Activated T-cell treated with anti-CD3 and anti-CD28 coated beads, Interleukin-2, amount 50 U/mL, for 72 hours (primary cell): ENCODE results near the gene METTL1. TPM values are rescaled to one million over a fixed set of nuclear protein-coding genes. Genes with fewer than 3 reads are reported as not detected.
"Not testable (repeated sequence)": the region's sequence is repeated elsewhere in the genome, so short reads cannot be mapped to it uniquely, and the experiment has no call there.

Experiments used
- ATAC-seq, 2 donors: fragments of 150-1000 bp; cut with Tn5 transposase; replicated peaks in 1 of 2; 2 replicates each; pipeline ENCODE4 v1.10.0; 2021; ENCODE audit warnings: moderate library complexity in 2 of 2, mild to moderate bottlenecking in 1 of 2
- DNase-seq, 2 donors: peaks; one replicate each; pipeline ENCODE4 v3.0.0; 2021 to 2022; ENCODE audit warnings: mixed read lengths in 1 of 2
- H3K27ac Mint-ChIP-seq: one replicate; pipeline ENCODE4 v1.8.0; 2022; ENCODE audit warnings: mild to moderate bottlenecking, moderate library complexity, mixed read lengths
- H3K27me3 Mint-ChIP-seq: one replicate; pipeline ENCODE4 v1.8.0; 2022; ENCODE audit warnings: low read depth, mixed read lengths
- H3K36me3 Mint-ChIP-seq, 2 donors: one replicate each; pipeline ENCODE4 v1.8.0; 2022; ENCODE audit warnings: mixed read lengths in 2 of 2, mild to moderate bottlenecking in 1 of 2; ENCODE audit not compliant: insufficient read depth in 2 of 2
- H3K4me1 Mint-ChIP-seq: one replicate; pipeline ENCODE4 v1.8.0; 2022; ENCODE audit warnings: low read depth, mixed read lengths
- H3K4me3 Mint-ChIP-seq, 2 donors: one replicate each; pipeline ENCODE4 v1.8.0; 2022; ENCODE audit warnings: mild to moderate bottlenecking in 2 of 2, mixed read lengths in 2 of 2, moderate library complexity in 2 of 2
- H3K9me3 Mint-ChIP-seq, 2 donors: one replicate each; pipeline ENCODE4 v1.8.0; 2022; ENCODE audit warnings: mixed read lengths in 2 of 2
- total RNA-seq, 2 donors: library from RNA; stranded (reverse); gene quantifications; one replicate each; pipeline ENCODE4 v1.2.3, GENCODE V29; 2022

METTL1 gene
- total RNA-seq, result 10 to 100 TPM; 18.7 TPM

- Mint-ChIP-seq H3K36me3 (peaks cover 5 to 17% of the 10 kb centered on the region in 2 donors), H3K9me3 (no peaks in the 10 kb centered on the region), H3K4me1 (peaks cover 36% of the 10 kb centered on the region), H3K27me3 (no peaks in the 10 kb centered on the region), H3K27ac (peak within 1 kb of the TSS; percentile 82), H3K4me3 (peak within 1 kb of the TSS; percentile 83 to 100)
- ATAC-seq, result peak; percentile 91 to 92
- DNase-seq, result peak; percentile 91 to 93
These were observed at the start of gene METTL1 for GRCh38 chr12:57771873-57772428. Gene METTL1 (minus strand): TSS chr12:57772105. CDS start chr12:57772083, 22 bp downstream.

DNA sequence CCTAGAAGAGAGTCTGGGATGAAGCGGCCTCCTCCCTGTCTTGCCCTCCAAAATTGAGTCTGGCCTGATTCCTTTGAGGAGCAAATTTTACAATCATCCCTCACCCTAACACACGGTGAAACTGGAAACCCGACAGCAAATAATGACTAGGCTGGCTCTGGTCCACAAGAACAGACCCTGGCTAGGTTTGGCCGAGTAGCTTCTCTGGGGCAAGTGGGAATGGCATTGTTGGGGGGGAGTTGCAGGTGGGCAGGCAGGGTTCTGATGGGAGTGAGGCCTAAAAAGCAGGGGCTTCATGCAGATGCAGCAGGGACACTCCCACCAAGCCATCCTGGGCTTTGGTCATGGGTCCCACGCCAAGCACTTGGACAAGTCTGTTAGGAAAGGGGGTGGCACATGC is 49.1 kb upstream of the METTL1 start:
- not testable (repeated sequence) for H3K9me3 Mint-ChIP-seq, H3K4me1 Mint-ChIP-seq, DNase-seq, H3K27me3 Mint-ChIP-seq, H3K36me3 Mint-ChIP-seq, H3K27ac Mint-ChIP-seq, H3K4me3 Mint-ChIP-seq, ATAC-seq

DNA sequence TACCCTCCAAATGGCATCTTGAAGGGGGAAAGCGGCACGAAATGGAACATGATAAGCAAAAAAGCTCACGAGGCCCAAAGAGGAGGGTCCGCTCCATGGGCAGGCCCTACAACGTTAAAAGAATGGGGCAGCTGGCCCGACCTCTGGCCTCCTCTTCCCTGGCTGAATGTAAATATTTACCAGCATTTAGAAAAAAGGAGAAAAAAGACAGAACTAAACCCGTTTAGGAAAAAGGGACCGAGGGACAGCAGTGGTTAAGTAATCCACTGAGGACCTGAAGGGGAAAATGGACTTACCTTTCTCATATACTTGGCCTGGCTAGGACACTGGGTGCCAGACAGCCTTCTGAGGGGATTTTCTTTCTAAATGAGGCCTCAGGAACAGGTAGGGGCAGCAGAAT is 48.2 kb upstream of the METTL1 start:
- not testable (repeated sequence) for H3K9me3 Mint-ChIP-seq, H3K27me3 Mint-ChIP-seq, ATAC-seq, DNase-seq, H3K4me1 Mint-ChIP-seq, H3K36me3 Mint-ChIP-seq, H3K4me3 Mint-ChIP-seq, H3K27ac Mint-ChIP-seq

- not testable (repeated sequence) for H3K27me3 Mint-ChIP-seq, H3K36me3 Mint-ChIP-seq, H3K4me3 Mint-ChIP-seq, H3K4me1 Mint-ChIP-seq, H3K27ac Mint-ChIP-seq, ATAC-seq, H3K9me3 Mint-ChIP-seq, DNase-seq
These were observed 46.1 kb upstream of the METTL1 start for GRCh38 chr12:57817990-57818331.

DNA sequence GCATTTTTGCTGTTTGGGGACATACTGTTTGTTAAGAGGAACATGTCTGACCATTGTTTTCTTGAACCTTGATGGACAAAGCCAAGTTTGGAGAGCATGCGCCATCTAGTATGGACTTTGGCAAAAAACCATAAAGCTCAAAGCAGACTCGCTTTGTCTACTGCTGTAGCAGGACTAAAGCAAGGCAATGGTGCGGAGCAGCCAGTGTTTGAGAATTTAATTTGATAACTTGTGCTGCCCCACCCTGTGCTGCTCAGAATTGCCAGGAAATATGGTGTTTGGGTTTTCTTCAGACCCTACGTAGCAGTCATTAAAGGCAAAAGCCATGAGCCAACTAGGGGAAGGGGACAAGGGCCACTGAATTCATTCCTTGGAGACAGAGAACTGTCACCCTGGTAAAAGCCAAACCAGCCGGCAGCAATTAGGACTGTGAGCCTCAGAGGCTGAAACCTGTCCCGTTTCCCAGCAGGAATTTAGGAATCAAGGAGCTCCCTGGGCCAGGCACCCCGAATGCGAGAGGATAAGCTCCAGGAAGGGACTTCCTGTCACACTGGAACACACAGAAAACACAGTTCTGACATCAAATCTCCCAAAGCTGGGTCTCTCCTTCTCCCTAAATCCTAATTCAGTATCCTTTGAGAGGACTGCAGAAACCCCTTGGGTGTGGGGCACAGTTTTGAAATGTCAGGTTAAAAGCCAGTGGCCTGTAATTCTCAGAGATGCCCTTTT is 45.5 kb upstream of the METTL1 start:
- no peak for DNase-seq
- ATAC-seq, result no peak
- no peak overlapping the region for H3K27ac Mint-ChIP-seq
- no peaks in the 10 kb centered on the region for H3K4me1 Mint-ChIP-seq
- H3K27me3 Mint-ChIP-seq, result no peaks in the 10 kb centered on the region
- H3K9me3 Mint-ChIP-seq, result no peaks in the 10 kb centered on the region
- H3K4me3 Mint-ChIP-seq, result no peak overlapping the region
- no peaks in the 10 kb centered on the region for H3K36me3 Mint-ChIP-seq

- ATAC-seq (no peak), DNase-seq (no peak)
- no peaks in the 10 kb centered on the region for H3K9me3 Mint-ChIP-seq
- H3K27me3 Mint-ChIP-seq, result no peaks in the 10 kb centered on the region
- no peaks in the 10 kb centered on the region for H3K36me3 Mint-ChIP-seq
- H3K4me3 Mint-ChIP-seq, result no peak overlapping the region
- no peak overlapping the region for H3K27ac Mint-ChIP-seq
- no peaks in the 10 kb centered on the region for H3K4me1 Mint-ChIP-seq
These were observed 44.9 kb upstream of the METTL1 start for GRCh38 chr12:57816855-57817151.

DNA sequence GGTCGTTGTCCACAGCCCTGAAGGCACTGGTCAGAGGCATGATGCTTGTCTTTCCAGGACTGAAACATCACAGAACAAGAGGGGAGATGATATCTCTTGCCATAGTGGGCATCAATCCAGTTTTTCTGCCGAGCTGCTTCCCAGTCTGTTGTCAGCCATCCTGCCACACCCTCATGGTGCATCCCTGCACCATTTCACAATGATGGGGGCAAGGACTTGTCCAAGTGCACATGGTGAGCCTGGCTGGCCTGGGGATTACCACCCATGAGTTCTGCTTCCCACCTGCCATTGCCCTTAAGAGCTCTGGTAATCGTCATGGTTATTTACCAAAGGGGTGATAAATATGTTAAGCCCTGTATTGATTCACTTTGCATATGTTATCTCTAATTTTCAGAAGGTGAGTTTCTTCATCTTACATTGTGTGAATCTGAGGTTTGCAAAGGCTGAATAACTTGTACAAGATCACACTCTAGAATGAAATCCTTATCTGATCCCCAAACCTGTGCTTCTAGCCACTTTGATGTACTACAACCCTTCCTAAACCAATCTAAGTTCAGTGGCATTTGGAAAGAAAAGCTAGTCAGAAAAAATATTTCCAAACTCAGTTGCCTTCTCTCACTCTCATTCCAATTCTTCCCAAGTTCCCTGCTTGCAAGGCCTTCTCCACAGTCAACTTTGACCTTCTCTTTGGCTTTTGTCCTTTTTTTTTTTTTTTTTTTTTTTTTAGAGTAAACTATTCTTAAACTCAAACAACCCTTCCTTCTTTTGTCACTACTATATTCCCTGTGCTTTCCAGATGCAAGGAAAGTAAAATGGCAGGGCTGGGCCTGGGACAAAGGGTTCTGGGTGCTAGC is 44.3 kb upstream of the METTL1 start:
- no peaks in the 10 kb centered on the region for H3K4me1 Mint-ChIP-seq
- DNase-seq (no peak), ATAC-seq (no peak)
- H3K27ac Mint-ChIP-seq, result peak overlapping the region; percentile 35
- no peaks in the 10 kb centered on the region for H3K9me3 Mint-ChIP-seq
- H3K27me3 Mint-ChIP-seq, result no peaks in the 10 kb centered on the region
- no peak overlapping the region for H3K4me3 Mint-ChIP-seq
- H3K36me3 Mint-ChIP-seq, result no peaks in the 10 kb centered on the region

GRCh38 chr12:57815177-57816000 is 43.5 kb upstream of the METTL1 start:
- no peak overlapping the region for H3K4me3 Mint-ChIP-seq
- H3K9me3 Mint-ChIP-seq, result no peaks in the 10 kb centered on the region
- no peaks in the 10 kb centered on the region for H3K36me3 Mint-ChIP-seq
- no peak overlapping the region for H3K27ac Mint-ChIP-seq
- ATAC-seq, result no peak
- H3K27me3 Mint-ChIP-seq, result no peaks in the 10 kb centered on the region
- DNase-seq, result no peak
- no peaks in the 10 kb centered on the region for H3K4me1 Mint-ChIP-seq

DNA sequence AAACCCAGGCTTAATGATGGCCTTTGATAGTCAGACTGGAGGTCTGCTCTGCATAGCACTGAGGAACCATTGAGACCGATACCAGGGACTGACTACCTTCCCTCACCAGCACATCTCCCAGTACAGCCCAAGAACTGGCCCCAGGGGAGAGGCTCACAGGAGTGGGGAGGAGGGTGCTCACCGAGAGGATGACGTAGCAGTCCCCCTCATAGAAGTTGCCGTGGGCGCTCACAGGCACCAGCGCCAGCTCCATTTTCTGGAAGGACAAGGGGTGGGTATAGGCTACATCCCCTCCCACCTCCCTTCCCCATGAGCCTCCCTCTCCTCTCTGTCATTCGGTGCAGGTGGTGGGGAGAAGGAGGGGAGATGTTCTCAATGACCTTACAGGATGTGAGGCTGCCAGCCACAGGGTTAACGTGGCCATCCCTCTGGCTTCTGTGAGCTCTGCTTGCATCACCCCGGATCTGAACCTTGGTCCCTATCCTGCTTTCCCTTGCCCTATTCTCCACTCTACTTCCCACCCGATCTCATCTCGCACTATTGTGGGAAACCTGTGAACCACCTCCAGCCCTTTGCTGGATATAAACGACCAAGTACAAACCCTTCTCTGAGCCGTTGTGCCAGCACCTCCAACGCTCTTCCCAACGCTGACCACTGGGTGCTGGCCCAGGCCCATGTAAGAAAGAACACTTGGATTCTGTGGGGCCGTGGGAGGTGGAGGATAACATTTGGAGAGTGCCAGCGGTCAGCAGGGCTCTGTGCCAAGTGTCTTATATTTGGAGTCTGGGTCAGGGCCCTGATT is 42.3 kb upstream of the METTL1 start:
- Mint-ChIP-seq H3K4me3 (no peak overlapping the region), H3K4me1 (no peaks in the 10 kb centered on the region), H3K27me3 (no peaks in the 10 kb centered on the region), H3K9me3 (no peaks in the 10 kb centered on the region), H3K36me3 (no peaks in the 10 kb centered on the region), H3K27ac (no peak overlapping the region)
- DNase-seq, result no peak
- ATAC-seq, result no peak

DNA sequence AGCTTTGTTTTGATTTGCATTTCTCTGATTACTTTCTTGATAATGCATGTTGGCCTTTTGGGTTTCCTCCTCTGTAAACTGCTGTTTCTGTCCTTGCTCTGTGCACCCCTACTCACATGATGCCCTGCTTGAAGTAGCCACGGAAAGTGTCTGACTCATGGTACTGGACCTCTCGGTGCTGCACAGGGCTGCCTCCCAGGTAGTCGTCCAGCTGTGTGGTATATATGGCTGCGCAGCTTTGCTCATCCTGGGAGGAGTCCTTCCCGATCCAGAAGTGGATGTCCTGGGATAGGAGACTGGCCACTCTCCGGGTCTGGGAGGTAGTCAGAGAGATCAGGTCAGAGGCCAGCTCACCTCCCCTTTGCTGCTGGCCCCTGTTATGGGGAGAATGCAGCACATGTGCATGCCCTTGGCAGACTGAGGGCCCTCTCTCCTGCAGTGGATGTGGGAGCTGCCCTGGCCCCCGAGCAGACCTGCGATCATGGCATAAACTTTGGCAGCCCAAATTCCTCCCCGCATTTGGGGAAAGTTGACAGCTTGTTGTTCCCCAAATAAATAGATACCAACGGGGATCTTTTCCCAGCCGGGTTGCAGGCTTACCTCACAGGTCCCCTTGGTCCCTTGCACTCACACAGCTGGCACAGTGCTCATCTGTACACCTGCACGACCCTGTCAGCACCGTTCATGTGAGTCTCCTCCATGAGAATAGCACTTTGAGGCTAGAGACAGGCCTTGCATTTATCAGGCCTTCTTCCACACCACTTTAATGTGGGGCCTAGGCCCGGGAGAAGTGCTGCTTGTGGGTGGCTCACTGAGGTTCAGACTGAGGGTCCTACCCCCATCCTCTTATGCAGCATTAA is 41.4 kb upstream of the METTL1 start:
- Mint-ChIP-seq H3K27me3 (no peaks in the 10 kb centered on the region), H3K36me3 (no peaks in the 10 kb centered on the region), H3K27ac (no peak overlapping the region), H3K4me3 (no peak overlapping the region), H3K9me3 (no peaks in the 10 kb centered on the region), H3K4me1 (no peaks in the 10 kb centered on the region)
- DNase-seq (no peak), ATAC-seq (no peak)

- H3K9me3 Mint-ChIP-seq, result no peaks in the 10 kb centered on the region
- no peak overlapping the region for H3K27ac Mint-ChIP-seq
- H3K4me3 Mint-ChIP-seq, result no peak overlapping the region
- DNase-seq (no peak), ATAC-seq (no peak)
- H3K4me1 Mint-ChIP-seq, result no peaks in the 10 kb centered on the region
- no peaks in the 10 kb centered on the region for H3K36me3 Mint-ChIP-seq
- H3K27me3 Mint-ChIP-seq, result no peaks in the 10 kb centered on the region
These were observed 39.3 kb upstream of the METTL1 start for GRCh38 chr12:57811028-57811755.
